Fibroblast of skin of right quadriceps (primary cell): ENCODE measurements around the gene PRKCH.
"Not testable (repeated sequence)": the region's sequence is repeated elsewhere in the genome, so short reads cannot be mapped to it uniquely, and the experiment has no call there.

Experiments used
- DNase-seq: peaks from one replicate; pipeline ENCODE4 v3.0.0-alpha.2; 2013

PRKCH gene

GRCh38 chr14:61519735-61520134 lies 198.4 kb downstream of the PRKCH start:
- no peak for DNase-seq

GRCh38 chr14:61520576-61520975 lies 199.2 kb downstream of the PRKCH start:
- peak; percentile 82 for DNase-seq

- no peak for DNase-seq
These were observed 200.4 kb downstream of the PRKCH start for GRCh38 chr14:61521773-61522172.

- no peak for DNase-seq
These were observed 202.4 kb downstream of the PRKCH start for GRCh38 chr14:61523751-61524150.

DNA sequence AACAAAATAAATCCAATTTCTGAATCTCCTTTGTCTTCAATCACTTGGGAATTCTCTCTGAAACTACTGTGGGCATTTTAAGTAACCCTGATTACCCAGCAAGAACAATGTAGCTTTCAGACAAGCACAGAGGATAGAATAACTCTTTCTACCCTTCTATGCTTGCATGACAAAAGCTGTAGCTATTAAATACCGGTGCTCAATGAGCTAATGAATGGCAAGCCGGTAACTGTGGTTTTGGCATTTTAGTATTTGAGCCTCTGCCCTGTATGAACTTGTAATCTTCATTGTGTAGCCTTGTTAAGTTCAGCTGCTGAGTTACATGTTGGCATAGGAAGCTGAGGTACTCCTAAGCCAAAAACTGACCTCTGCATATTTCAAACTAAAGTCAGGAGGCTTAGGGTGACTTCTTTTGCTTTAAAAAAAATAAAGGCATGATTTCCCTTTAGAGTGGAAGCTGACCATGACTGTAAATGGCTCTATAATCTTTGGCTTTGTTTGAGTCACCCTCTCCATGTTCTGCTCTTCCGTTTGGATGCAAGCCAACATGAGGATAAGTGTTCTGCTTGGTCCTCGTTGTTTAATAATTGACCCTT lies 202.9 kb downstream of the PRKCH start:
- peak; percentile 60 for DNase-seq

DNA sequence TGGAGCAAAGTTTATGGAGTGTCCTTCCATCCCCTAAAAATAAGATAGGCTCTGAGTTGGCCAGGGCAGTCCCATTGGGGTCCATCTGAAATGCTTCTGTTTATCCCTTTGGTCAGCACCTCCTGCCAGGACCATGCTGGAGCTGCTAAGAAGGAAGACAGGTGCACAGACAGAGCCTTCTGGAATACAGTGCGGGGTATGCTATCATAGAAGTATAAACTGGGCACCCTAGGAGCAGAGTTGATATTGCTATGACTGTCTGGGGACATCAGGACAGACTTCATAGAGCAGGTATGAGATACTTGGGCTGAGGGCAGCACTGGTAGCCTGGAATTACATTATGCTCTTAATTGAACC lies 203.5 kb downstream of the PRKCH start:
- DNase-seq = no peak

DNA sequence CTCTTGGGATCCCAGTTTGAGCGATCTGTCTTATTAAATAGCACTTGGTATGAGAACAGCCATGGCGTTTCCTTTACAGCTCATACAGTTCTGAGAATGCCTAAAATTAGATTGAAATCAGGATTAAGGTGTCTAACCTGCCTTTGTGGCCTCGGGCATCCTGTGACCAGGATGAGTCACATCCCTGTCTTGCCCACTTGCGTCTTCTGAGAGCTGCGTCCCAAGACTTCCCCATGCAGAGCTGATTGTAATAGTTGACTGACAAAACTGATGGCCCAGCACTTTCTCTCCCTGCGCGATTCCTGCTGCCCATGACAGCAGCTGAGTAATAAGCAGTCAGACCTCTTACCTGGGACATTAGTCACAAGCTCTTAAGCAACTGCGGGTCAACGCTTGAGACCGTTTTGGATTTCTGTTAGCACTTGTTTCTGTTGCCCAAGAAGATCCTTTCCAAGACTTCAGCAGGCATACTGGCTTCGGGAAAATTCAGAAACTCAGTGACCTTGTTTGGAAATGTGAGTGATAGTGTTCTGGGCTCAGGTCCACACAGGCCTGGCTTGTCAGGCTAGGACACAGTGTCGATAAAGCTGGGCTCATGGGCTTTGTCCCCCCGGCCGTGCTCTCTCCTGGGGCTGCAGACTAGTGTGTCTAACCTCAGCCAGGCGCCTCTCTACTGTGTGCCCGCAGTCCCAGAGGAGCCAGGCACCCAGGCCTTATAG lies 204.1 kb downstream of the PRKCH start:
- peak; percentile 50 for DNase-seq

GRCh38 chr14:61526405-61527312 lies 205.3 kb downstream of the PRKCH start:
- no peak for DNase-seq

DNA sequence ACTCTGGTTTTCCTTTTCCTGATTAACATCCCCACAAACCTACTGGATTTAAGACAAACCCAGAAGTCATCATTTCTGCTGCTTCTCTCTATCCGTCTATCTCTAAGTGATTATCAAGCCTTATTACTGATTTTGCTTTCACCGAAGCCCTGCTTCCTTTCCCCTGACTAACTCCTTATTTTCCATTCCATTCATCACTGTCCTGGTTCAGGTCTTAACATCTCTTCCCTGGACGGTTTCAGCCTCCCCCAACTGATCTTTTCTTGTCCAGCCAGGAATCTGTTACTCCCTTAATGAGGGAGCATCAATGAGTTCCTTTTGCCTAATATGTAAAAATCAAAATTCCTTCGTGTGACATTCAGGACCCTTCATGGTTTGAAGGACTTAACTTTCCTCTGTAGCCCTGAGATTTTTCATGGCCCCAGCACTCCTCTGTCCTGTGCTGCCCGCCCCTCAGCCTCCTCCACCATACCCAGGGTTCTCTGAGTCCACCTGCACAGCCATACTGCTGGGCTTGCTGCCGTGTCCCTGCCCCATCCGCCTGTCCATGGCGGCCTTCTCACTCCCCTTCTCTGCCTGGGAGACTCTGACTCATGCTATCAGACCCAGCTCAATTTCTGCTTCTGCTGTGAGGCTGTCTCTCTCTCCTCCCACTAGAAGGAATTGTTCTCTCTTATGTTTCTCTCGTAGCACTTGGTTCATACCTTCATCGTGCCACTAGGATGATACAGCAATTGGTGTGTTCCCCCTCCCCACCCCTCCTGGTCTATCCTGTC lies 206.1 kb downstream of the PRKCH start:
- peak; percentile 83 for DNase-seq

- DNase-seq = peak; percentile 92
These were observed 207.2 kb downstream of the PRKCH start for GRCh38 chr14:61528591-61529021.

GRCh38 chr14:61529360-61529759 lies 208.0 kb downstream of the PRKCH start:
- DNase-seq = not testable (repeated sequence)

GRCh38 chr14:61530296-61530695 lies 208.9 kb downstream of the PRKCH start:
- DNase-seq = no peak

GRCh38 chr14:61530896-61531295 lies 209.5 kb downstream of the PRKCH start:
- no peak for DNase-seq

- no peak for DNase-seq
These were observed 210.2 kb downstream of the PRKCH start for GRCh38 chr14:61531465-61532122.

- no peak for DNase-seq
These were observed 210.7 kb downstream of the PRKCH start for GRCh38 chr14:61532123-61532505.

GRCh38 chr14:61532763-61533162 lies 211.4 kb downstream of the PRKCH start:
- no peak for DNase-seq

DNA sequence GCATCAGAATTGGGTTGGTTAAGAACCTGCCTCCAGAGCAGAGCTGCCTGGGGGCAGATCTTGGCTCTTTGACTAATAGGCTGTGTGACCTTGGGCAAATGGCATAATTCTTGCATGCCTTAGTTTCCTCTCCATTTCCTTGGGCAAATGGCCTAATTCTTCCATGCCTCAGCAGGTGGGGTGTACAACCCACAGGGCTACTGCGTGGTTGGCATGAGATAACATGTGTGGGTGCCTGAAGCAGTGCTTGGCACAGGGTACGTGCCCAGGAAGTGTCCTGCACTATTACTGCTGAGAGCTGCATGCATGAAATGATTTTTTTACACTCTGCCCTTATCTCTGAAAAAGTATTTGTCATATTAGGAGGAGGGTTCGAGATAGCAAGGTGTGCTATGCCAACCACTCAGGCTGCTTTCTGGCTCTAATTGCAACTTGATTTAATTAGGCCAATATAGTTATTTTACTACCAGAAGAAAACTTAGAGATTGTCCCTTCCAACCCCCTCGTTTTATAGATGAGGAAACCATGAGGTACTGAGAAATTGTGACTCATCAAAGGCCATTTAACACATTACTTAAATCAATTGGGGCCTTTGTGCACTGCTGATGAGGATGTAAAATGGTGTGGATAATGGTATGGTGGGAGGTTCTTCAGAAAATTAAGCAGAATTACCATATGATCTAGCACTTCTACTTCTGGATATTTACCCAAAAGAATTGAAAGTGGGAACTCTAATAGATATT lies 212.3 kb downstream of the PRKCH start:
- DNase-seq = no peak

DNA sequence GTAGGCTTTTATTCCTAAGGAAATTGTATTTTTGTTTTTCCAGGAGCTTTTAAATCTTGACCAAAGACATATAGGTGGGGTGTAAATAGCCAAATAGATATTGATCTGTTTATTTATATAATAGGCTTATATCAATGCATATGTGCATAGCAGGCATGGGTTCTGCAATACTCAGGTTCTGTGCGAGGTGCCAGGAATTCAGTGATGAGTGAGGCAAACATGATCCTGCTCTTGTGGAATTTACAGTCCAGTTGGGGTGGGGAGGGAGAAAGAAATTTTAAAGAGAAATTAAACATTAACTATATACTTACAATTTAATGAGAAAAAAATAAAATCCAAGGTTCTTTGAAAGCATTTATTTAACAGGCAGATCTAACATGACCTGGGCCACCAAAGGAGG lies 213.7 kb downstream of the PRKCH start:
- DNase-seq = peak; percentile 54

DNA sequence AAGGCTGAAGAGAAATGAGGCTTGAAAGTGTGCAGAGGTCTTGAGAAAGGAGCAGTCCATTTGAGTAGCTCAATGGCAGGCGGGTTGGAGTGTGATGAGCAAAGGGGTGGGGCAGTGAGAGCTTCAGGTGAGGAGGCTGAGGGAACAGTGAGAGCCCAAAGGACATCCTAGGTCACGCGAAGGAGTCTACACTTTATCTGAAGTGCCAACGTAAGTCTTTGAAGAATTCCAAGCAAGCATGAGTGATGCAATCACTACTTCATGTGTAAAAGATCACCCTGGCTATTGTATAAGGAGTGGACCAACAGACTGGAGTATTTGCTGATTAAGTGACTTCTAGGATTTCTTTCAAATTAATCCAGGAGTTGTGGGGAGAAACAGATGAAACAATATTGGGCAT lies 214.1 kb downstream of the PRKCH start:
- no peak for DNase-seq

DNA sequence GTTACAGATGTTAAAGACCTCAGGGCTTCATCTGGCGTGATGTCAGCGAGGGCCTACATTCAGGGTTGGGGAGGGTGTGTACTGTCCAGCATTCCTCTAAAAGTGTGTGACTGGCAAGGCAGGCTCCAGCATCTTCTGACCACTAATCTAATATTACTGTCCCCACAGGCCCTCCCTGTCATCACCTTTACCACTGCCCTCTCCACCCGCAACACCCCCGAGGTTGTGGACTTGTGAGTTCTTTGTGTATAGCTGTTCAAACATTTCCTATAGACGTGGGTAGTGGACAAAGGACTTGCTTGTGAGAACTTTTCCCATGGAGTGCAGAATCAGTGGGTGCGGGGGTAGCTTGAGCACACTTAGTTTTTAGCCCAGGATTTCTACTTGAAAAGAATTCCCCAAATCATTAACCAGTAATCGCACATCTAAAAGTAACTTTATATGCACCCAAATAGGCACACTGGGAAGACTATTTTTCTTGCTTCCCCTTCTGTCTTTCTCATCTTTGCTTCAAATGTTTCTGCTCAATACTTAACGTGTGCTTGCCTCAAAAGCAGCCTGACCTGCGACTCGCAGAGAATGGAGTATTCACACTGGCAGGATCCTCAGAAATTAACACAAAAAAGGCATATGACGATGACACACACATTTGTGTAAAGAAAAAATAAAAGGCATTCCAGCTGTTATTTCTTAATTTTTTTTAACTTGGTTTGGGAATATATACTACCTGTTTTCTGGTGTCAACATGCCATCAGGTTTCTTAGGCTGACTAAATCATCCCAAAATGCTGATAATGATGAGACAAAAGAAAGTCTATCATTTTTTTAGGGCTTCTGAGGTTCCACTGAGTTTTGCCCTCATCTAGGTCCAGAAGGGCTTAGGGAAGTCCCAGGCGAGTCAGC lies 215.5 kb downstream of the PRKCH start:
- no peak for DNase-seq
